ENCODE data around the gene NOP14.
"Not testable (repeated sequence)": the region's sequence is repeated elsewhere in the genome, so short reads cannot be mapped to it uniquely, and the experiment has no call there.

Gene NOP14

GRCh38 chr4:2961421-2961810 is 1.8 kb downstream of the NOP14 start:
- Histone ChIP-seq H3K9ac (ENCODE audit: low read depth, low read length) (no peak overlapping the region), H3K27ac (ENCODE audit: low read depth, low read length) (no peak overlapping the region; the same call in 1 of the 2 replicates), H3K27me3 (ENCODE audit: insufficient read depth, low read length) (peaks cover 17% of the 10 kb centered on the region), H3K36me3 (ENCODE audit: insufficient read depth, low read length) (peaks cover 24% of the 10 kb centered on the region), H3K4me1 (ENCODE audit: insufficient read depth, low read length) (peaks cover 6% of the 10 kb centered on the region; the same call in 1 of the 2 replicates), H3K9me3 (ENCODE audit: insufficient read depth, low read depth, low read length) (peaks cover 6% of the 10 kb centered on the region), H3K4me3 (ENCODE audit: low read length) (peak overlapping the region; percentile 90)
- 74% methylated on average over 8 of the region's 8 CpGs for WGBS

GRCh38 chr4:2960450-2960849 is 2.8 kb downstream of the NOP14 start:
- not testable (repeated sequence) for H3K4me1 ChIP-seq (ENCODE audit: insufficient read depth, low read length); H3K9ac ChIP-seq (ENCODE audit: low read depth, low read length); H3K27ac ChIP-seq (ENCODE audit: low read depth, low read length); H3K4me3 ChIP-seq (ENCODE audit: low read length)
- Histone ChIP-seq H3K36me3 (ENCODE audit: insufficient read depth, low read length) (peaks cover 33% of the 10 kb centered on the region), H3K9me3 (ENCODE audit: insufficient read depth, low read depth, low read length) (peaks cover 16% of the 10 kb centered on the region), H3K27me3 (ENCODE audit: insufficient read depth, low read length) (peaks cover 16% of the 10 kb centered on the region)
- no CpG with 5 or more reads among the region's 4 CpGs for WGBS

- Histone ChIP-seq H3K27ac (ENCODE audit: low read depth, low read length) (no peak overlapping the region), H3K4me1 (ENCODE audit: insufficient read depth, low read length) (peaks cover 6% of the 10 kb centered on the region; the same call in 1 of the 2 replicates), H3K27me3 (ENCODE audit: insufficient read depth, low read length) (no peaks in the 10 kb centered on the region), H3K36me3 (ENCODE audit: insufficient read depth, low read length) (peaks cover 48% of the 10 kb centered on the region), H3K9me3 (ENCODE audit: insufficient read depth, low read depth, low read length) (peaks cover 16% of the 10 kb centered on the region), H3K4me3 (ENCODE audit: low read length) (no peak overlapping the region), H3K9ac (ENCODE audit: low read depth, low read length) (no peak overlapping the region)
- WGBS, result 85% methylated on average over 9 of the region's 9 CpGs
Observed at GRCh38 chr4:2958446-2958845, 4.8 kb downstream of the NOP14 start.

- WGBS, result 95% methylated on average over 40 of the region's 44 CpGs
- H3K4me1 ChIP-seq (ENCODE audit: insufficient read depth, low read length); H3K27ac ChIP-seq (ENCODE audit: low read depth, low read length); H3K27me3 ChIP-seq (ENCODE audit: insufficient read depth, low read length); H3K9ac ChIP-seq (ENCODE audit: low read depth, low read length); H3K4me3 ChIP-seq (ENCODE audit: low read length): not testable (repeated sequence)
- Histone ChIP-seq H3K9me3 (ENCODE audit: insufficient read depth, low read depth, low read length) (peaks cover 16% of the 10 kb centered on the region), H3K36me3 (ENCODE audit: insufficient read depth, low read length) (peaks cover 78% of the 10 kb centered on the region)
Observed at GRCh38 chr4:2955186-2956044, 7.8 kb downstream of the NOP14 start.

GRCh38 chr4:2954358-2955185 is 8.6 kb downstream of the NOP14 start:
- Histone ChIP-seq H3K9me3 (ENCODE audit: insufficient read depth, low read depth, low read length) (peaks cover 16% of the 10 kb centered on the region), H3K27ac (ENCODE audit: low read depth, low read length) (no peak overlapping the region), H3K36me3 (ENCODE audit: insufficient read depth, low read length) (peaks cover 87% of the 10 kb centered on the region), H3K4me1 (ENCODE audit: insufficient read depth, low read length) (no peaks in the 10 kb centered on the region), H3K9ac (ENCODE audit: low read depth, low read length) (no peak overlapping the region), H3K27me3 (ENCODE audit: insufficient read depth, low read length) (no peaks in the 10 kb centered on the region), H3K4me3 (ENCODE audit: low read length) (no peak overlapping the region)
- 92% methylated on average over 29 of the region's 33 CpGs for WGBS

- no peak overlapping the region for H3K9ac ChIP-seq (ENCODE audit: low read depth, low read length)
Observed at GRCh38 chr4:2953496-2953895, 9.7 kb downstream of the NOP14 start.

GRCh38 chr4:2950221-2950989 is 12.8 kb downstream of the NOP14 start:
- Histone ChIP-seq H3K27me3 (ENCODE audit: insufficient read depth, low read length) (no peaks in the 10 kb centered on the region), H3K4me3 (ENCODE audit: low read length) (no peak overlapping the region), H3K9me3 (ENCODE audit: insufficient read depth, low read depth, low read length) (peaks cover under 1% of the 10 kb centered on the region; the same call in 1 of the 2 replicates), H3K36me3 (ENCODE audit: insufficient read depth, low read length) (peaks cover 93% of the 10 kb centered on the region), H3K27ac (ENCODE audit: low read depth, low read length) (no peak overlapping the region), H3K4me1 (ENCODE audit: insufficient read depth, low read length) (no peaks in the 10 kb centered on the region), H3K9ac (ENCODE audit: low read depth, low read length) (no peak overlapping the region)
- WGBS, result 96% methylated on average over 15 of the region's 16 CpGs

More at GRCh38 chr4:2953496-2953895, 9.7 kb downstream of the NOP14 start:
- Histone ChIP-seq H3K27ac (ENCODE audit: low read depth, low read length) (no peak overlapping the region), H3K4me1 (ENCODE audit: insufficient read depth, low read length) (no peaks in the 10 kb centered on the region), H3K36me3 (ENCODE audit: insufficient read depth, low read length) (peaks cover 94% of the 10 kb centered on the region), H3K4me3 (ENCODE audit: low read length) (no peak overlapping the region), H3K9me3 (ENCODE audit: insufficient read depth, low read depth, low read length) (peaks cover 16% of the 10 kb centered on the region), H3K27me3 (ENCODE audit: insufficient read depth, low read length) (no peaks in the 10 kb centered on the region)
- WGBS, result 93% methylated on average over 6 of the region's 6 CpGs

- 95% methylated on average over 11 of the region's 11 CpGs for WGBS
- H3K9me3 ChIP-seq (ENCODE audit: insufficient read depth, low read depth, low read length), result no peaks in the 10 kb centered on the region
- no peak overlapping the region for H3K27ac ChIP-seq (ENCODE audit: low read depth, low read length)
- no peaks in the 10 kb centered on the region for H3K4me1 ChIP-seq (ENCODE audit: insufficient read depth, low read length)
- H3K27me3 ChIP-seq (ENCODE audit: insufficient read depth, low read length), result no peaks in the 10 kb centered on the region
- peaks cover 99% of the 10 kb centered on the region for H3K36me3 ChIP-seq (ENCODE audit: insufficient read depth, low read length)
- no peak overlapping the region for H3K4me3 ChIP-seq (ENCODE audit: low read length)
- no peak overlapping the region for H3K9ac ChIP-seq (ENCODE audit: low read depth, low read length)
Observed at GRCh38 chr4:2949782-2950125, 13.5 kb downstream of the NOP14 start.

- Histone ChIP-seq H3K4me1 (ENCODE audit: insufficient read depth, low read length) (no peaks in the 10 kb centered on the region), H3K27ac (ENCODE audit: low read depth, low read length) (no peak overlapping the region), H3K9ac (ENCODE audit: low read depth, low read length) (no peak overlapping the region), H3K4me3 (ENCODE audit: low read length) (no peak overlapping the region), H3K36me3 (ENCODE audit: insufficient read depth, low read length) (peaks cover 97% of the 10 kb centered on the region), H3K27me3 (ENCODE audit: insufficient read depth, low read length) (no peaks in the 10 kb centered on the region), H3K9me3 (ENCODE audit: insufficient read depth, low read depth, low read length) (no peaks in the 10 kb centered on the region)
- WGBS, result 96% methylated on average over 14 of the region's 14 CpGs
Observed at GRCh38 chr4:2948895-2949781, 14.1 kb downstream of the NOP14 start.

GRCh38 chr4:2947926-2948325 is 15.3 kb downstream of the NOP14 start:
- Histone ChIP-seq H3K27ac (ENCODE audit: low read depth, low read length) (no peak overlapping the region), H3K36me3 (ENCODE audit: insufficient read depth, low read length) (peaks cover 97% of the 10 kb centered on the region), H3K4me1 (ENCODE audit: insufficient read depth, low read length) (no peaks in the 10 kb centered on the region), H3K9me3 (ENCODE audit: insufficient read depth, low read depth, low read length) (no peaks in the 10 kb centered on the region), H3K9ac (ENCODE audit: low read depth, low read length) (no peak overlapping the region), H3K4me3 (ENCODE audit: low read length) (no peak overlapping the region), H3K27me3 (ENCODE audit: insufficient read depth, low read length) (no peaks in the 10 kb centered on the region)
- 92% methylated on average over 11 of the region's 11 CpGs for WGBS
